ENCODE data around the gene UNC93B1.

UNC93B1 gene

DNA sequence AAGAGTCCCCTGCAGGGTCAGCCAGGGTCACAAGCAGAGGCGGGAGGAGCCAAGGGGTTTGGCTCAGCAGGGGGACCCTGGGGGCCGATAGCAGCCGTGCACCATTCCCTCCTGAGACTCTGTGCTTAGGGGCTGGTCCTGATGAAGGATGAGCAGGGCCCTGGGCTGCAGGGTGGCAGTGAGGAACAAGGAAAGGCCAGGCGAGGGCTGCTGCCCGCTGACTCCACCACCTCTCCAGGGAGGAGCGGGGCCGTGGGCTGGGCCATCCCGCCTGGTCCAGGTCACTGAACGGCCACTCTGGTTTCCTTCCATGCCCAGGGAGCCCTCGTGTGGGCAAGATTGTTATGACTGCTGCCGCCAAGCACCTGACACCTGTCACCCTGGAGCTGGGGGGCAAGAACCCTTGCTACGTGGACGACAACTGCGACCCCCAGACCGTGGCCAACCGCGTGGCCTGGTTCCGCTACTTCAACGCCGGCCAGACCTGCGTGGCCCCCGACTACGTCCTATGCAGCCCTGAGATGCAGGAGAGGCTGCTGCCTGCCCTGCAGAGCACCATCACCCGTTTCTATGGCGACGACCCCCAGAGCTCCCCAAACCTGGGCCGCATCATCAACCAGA lies 17.4 kb upstream of the UNC93B1 start:
- CTCF ChIA-PET = interaction anchor here (3.2 kb wide), 1 partner anchor 11 kb away, joined by 13 read pairs; the partner anchor contains the start of gene ALDH3B1
- no peak overlapping the region for H3K27ac ChIP-seq (ENCODE audit: insufficient read depth in 1 of 2, low read depth in 1 of 2, low read length in 2 of 2, poor library complexity in 1 of 2, severe bottlenecking in 2 of 2)
- no peak for DNase-seq
- H3K4me3 ChIP-seq (ENCODE audit: control insufficient read depth in 1 of 7, extremely low read depth in 1 of 7, insufficient read depth in 4 of 7, low read depth in 2 of 7, low read length in 6 of 7) = no peak overlapping the region
- no peaks in the 10 kb centered on the region for H3K4me1 ChIP-seq (ENCODE audit: control extremely low read depth in 1 of 4, control insufficient read depth in 4 of 4, insufficient read depth in 4 of 4, low read length in 3 of 4)
- 92% methylated on average over 18 of the region's 27 CpGs for WGBS (ENCODE audit: insufficient coverage)
- H3K36me3 ChIP-seq (ENCODE audit: control insufficient read depth in 4 of 4, insufficient read depth in 4 of 4, low read length in 3 of 4) = peaks cover 0 to 38% (median 5%) of the 10 kb centered on the region in 4 experiments
- no peaks in the 10 kb centered on the region for H3K27me3 ChIP-seq (replicated peaks in 2 of 5; ENCODE audit: control insufficient read depth in 4 of 5, insufficient read depth in 5 of 5, low read length in 4 of 5)
- peaks cover 0 to 10% (median 0%) of the 10 kb centered on the region in 5 experiments for H3K9me3 ChIP-seq (ENCODE audit: control extremely low read depth in 1 of 5, control insufficient read depth in 4 of 5, insufficient read depth in 2 of 5, low read depth in 1 of 5, low read length in 4 of 5)
- POLR2A ChIA-PET = interaction anchor here (1.3 kb wide), 1 partner anchor 16 kb away, joined by 4 read pairs; no protein-coding TSS in a partner anchor

DNA sequence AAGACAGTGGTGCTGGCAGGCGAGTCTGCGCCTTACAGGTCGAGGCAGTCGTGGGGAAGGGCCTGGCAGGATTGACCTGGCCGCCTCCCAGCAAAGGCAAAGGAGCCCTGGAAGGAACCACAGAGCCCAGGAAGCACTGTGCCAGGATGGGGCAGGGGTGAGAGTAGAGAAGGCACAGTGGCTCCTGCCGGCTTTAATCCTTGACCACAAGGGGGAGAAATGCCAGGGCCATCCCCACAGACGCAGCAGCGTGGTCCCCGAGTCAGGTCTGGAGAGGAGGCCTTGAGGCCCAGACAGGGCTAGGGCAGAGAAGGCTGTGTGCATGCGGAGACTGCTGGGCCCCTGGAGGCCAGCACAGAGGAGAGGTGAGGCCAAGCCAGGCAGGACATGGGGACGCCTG lies 16.7 kb upstream of the UNC93B1 start:
- CTCF ChIA-PET = interaction anchor here (3.2 kb wide), 1 partner anchor 10 kb away, joined by 13 read pairs; the partner anchor contains the start of gene ALDH3B1
- whole genome bisulfite sequencing (ENCODE audit: insufficient coverage) = 83% methylated on average over 10 of the region's 11 CpGs
- peaks cover 0 to 31% (median 3%) of the 10 kb centered on the region in 4 experiments for H3K36me3 ChIP-seq (ENCODE audit: control insufficient read depth in 4 of 4, insufficient read depth in 4 of 4, low read length in 3 of 4)
- POLR2A ChIA-PET = no interaction called here
- H3K27me3 ChIP-seq (replicated peaks in 2 of 5; ENCODE audit: control insufficient read depth in 4 of 5, insufficient read depth in 5 of 5, low read length in 4 of 5) = no peaks in the 10 kb centered on the region
- no peak overlapping the region for H3K4me3 ChIP-seq (ENCODE audit: control insufficient read depth in 1 of 7, extremely low read depth in 1 of 7, insufficient read depth in 4 of 7, low read depth in 2 of 7, low read length in 6 of 7)
- peaks cover 0 to 10% (median 0%) of the 10 kb centered on the region in 5 experiments for H3K9me3 ChIP-seq (ENCODE audit: control extremely low read depth in 1 of 5, control insufficient read depth in 4 of 5, insufficient read depth in 2 of 5, low read depth in 1 of 5, low read length in 4 of 5)
- no peak for DNase-seq
- no peaks in the 10 kb centered on the region for H3K4me1 ChIP-seq (ENCODE audit: control extremely low read depth in 1 of 4, control insufficient read depth in 4 of 4, insufficient read depth in 4 of 4, low read length in 3 of 4)
- no peak overlapping the region for H3K27ac ChIP-seq (ENCODE audit: insufficient read depth in 1 of 2, low read depth in 1 of 2, low read length in 2 of 2, poor library complexity in 1 of 2, severe bottlenecking in 2 of 2)

DNA sequence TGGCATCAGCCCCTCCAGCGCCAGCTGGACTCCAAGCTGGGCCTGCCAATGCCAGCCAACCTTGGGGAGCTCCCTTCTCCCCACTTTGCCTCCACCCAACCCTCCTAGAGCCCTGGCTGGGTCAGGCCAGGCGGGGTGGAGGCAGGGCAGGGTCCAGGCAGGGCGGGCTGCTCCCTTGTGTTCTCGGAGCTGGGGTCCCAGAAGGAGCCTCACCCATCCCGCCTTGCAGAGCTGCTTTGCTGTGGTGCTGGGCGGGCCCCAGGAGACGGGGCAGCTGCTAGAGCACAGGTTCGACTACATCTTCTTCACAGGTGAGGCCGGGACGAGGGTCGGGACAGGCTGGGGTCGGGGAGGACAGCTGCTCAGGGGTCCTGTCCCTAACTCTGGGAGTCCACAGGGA lies 15.6 kb upstream of the UNC93B1 start:
- no peak for DNase-seq
- Histone ChIP-seq H3K4me1 (ENCODE audit: control extremely low read depth in 1 of 4, control insufficient read depth in 4 of 4, insufficient read depth in 4 of 4, low read length in 3 of 4) (peaks cover 0 to 6% (median 5%) of the 10 kb centered on the region in 4 experiments), H3K36me3 (ENCODE audit: control insufficient read depth in 4 of 4, insufficient read depth in 4 of 4, low read length in 3 of 4) (peaks cover 0 to 20% (median under 1%) of the 10 kb centered on the region in 4 experiments), H3K4me3 (ENCODE audit: control insufficient read depth in 1 of 7, extremely low read depth in 1 of 7, insufficient read depth in 4 of 7, low read depth in 2 of 7, low read length in 6 of 7) (no peak overlapping the region), H3K27me3 (replicated peaks in 2 of 5; ENCODE audit: control insufficient read depth in 4 of 5, insufficient read depth in 5 of 5, low read length in 4 of 5) (no peaks in the 10 kb centered on the region), H3K27ac (ENCODE audit: insufficient read depth in 1 of 2, low read depth in 1 of 2, low read length in 2 of 2, poor library complexity in 1 of 2, severe bottlenecking in 2 of 2) (no peak overlapping the region), H3K9me3 (ENCODE audit: control extremely low read depth in 1 of 5, control insufficient read depth in 4 of 5, insufficient read depth in 2 of 5, low read depth in 1 of 5, low read length in 4 of 5) (peaks cover 0 to 3% (median 0%) of the 10 kb centered on the region in 5 experiments)
- ChIA-PET CTCF (interaction anchor here (3.2 kb wide), 1 partner anchor 9 kb away, joined by 13 read pairs; the partner anchor contains the start of gene ALDH3B1), POLR2A (interaction anchor here (0.9 kb wide), 1 partner anchor 9 kb away, joined by 4 read pairs; the partner anchor contains the start of gene ALDH3B1)
- 93% methylated on average over 8 of the region's 12 CpGs for WGBS (ENCODE audit: insufficient coverage)

DNA sequence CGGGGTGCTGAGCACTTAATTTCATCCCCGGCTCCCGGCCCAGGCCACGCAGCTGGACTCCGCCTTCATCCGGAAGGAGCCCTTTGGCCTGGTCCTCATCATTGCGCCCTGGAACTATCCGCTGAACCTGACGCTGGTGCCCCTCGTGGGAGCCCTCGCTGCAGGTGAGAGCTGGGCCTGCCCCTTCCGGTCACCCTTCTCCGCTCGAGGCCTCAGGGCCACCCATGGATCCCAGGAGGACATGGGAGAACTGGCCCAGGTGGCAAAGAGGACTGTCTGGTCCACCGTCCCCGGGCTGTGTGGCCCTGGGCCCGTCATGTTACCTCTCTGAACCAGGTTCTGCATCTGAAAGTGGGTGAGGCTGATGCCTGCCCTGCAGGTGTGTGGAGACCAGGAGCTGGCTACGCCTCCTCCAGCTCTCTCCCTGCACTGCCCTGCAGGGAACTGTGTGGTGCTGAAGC lies 14.9 kb upstream of the UNC93B1 start:
- DNase-seq = no peak
- H3K9me3 ChIP-seq (ENCODE audit: control extremely low read depth in 1 of 5, control insufficient read depth in 4 of 5, insufficient read depth in 2 of 5, low read depth in 1 of 5, low read length in 4 of 5) = no peaks in the 10 kb centered on the region
- WGBS (ENCODE audit: insufficient coverage) = 98% methylated on average over 16 of the region's 18 CpGs
- H3K27ac ChIP-seq (ENCODE audit: insufficient read depth in 1 of 2, low read depth in 1 of 2, low read length in 2 of 2, poor library complexity in 1 of 2, severe bottlenecking in 2 of 2) = no peak overlapping the region
- POLR2A ChIA-PET = interaction anchor here (0.9 kb wide), 1 partner anchor 8 kb away, joined by 4 read pairs; the partner anchor contains the start of gene ALDH3B1
- no peaks in the 10 kb centered on the region for H3K27me3 ChIP-seq (replicated peaks in 2 of 5; ENCODE audit: control insufficient read depth in 4 of 5, insufficient read depth in 5 of 5, low read length in 4 of 5)
- H3K4me1 ChIP-seq (ENCODE audit: control extremely low read depth in 1 of 4, control insufficient read depth in 4 of 4, insufficient read depth in 4 of 4, low read length in 3 of 4) = peaks cover 0 to 13% (median 8%) of the 10 kb centered on the region in 4 experiments
- CTCF ChIA-PET = interaction anchor here (0.7 to 3.2 kb wide), 2 partner anchors 9 to 60 kb away, joined by 3 to 13 read pairs; partner anchors contain the start of gene ALDH3B1
- H3K36me3 ChIP-seq (ENCODE audit: control insufficient read depth in 4 of 4, insufficient read depth in 4 of 4, low read length in 3 of 4) = peaks cover 0 to 15% (median under 1%) of the 10 kb centered on the region in 4 experiments
- H3K4me3 ChIP-seq (ENCODE audit: control insufficient read depth in 1 of 7, extremely low read depth in 1 of 7, insufficient read depth in 4 of 7, low read depth in 2 of 7, low read length in 6 of 7) = no peak overlapping the region

DNA sequence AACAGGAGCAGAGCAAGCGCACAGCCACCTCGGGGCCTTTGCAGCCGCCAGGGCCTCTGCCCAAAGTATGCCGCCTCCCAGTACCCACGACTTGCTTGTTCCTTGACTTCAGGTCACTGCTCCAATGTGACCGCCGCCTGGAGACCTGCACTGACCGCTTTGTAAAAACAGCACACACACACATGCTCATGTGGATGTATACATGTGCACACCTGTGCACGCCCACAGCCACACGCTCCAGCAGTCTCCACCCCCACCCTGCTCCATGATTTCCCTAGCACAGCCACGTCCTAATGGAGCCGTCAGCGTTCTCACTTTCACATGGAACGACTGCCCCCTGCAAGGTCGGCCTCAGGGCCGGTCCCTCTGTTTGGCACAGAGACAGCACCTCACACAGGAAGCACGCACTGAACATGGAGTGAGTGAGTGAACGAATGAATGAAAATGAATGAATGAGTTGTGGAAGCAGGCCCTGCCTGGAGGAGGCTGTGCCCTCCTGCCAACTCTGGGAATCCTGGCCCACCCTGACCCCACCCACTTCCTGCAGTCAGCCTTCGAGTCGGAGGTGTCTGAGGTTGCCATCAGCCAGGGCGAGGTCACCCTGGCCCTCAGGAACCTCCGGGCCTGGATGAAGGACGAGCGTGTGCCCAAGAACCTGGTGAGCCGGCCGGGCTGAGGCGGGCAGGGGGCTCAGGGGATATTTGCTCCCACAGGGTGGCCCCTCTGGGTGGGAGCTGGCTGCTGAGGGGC lies 14.3 kb upstream of the UNC93B1 start:
- Histone ChIP-seq H3K9me3 (ENCODE audit: control extremely low read depth in 1 of 5, control insufficient read depth in 4 of 5, insufficient read depth in 2 of 5, low read depth in 1 of 5, low read length in 4 of 5) (no peaks in the 10 kb centered on the region), H3K27me3 (replicated peaks in 2 of 5; ENCODE audit: control insufficient read depth in 4 of 5, insufficient read depth in 5 of 5, low read length in 4 of 5) (no peaks in the 10 kb centered on the region), H3K4me3 (ENCODE audit: control insufficient read depth in 1 of 7, extremely low read depth in 1 of 7, insufficient read depth in 4 of 7, low read depth in 2 of 7, low read length in 6 of 7) (no peak overlapping the region), H3K27ac (ENCODE audit: insufficient read depth in 1 of 2, low read depth in 1 of 2, low read length in 2 of 2, poor library complexity in 1 of 2, severe bottlenecking in 2 of 2) (no peak overlapping the region), H3K4me1 (ENCODE audit: control extremely low read depth in 1 of 4, control insufficient read depth in 4 of 4, insufficient read depth in 4 of 4, low read length in 3 of 4) (peaks cover 0 to 19% (median 11%) of the 10 kb centered on the region in 4 experiments), H3K36me3 (ENCODE audit: control insufficient read depth in 4 of 4, insufficient read depth in 4 of 4, low read length in 3 of 4) (peaks cover 0 to 11% (median under 1%) of the 10 kb centered on the region in 4 experiments)
- WGBS (ENCODE audit: insufficient coverage) = 96% methylated on average over 20 of the region's 27 CpGs
- CTCF ChIA-PET = interaction anchor here (3.2 kb wide), 1 partner anchor 8 kb away, joined by 13 read pairs; the partner anchor contains the start of gene ALDH3B1
- POLR2A ChIA-PET = no interaction called here
- no peak for DNase-seq

DNA sequence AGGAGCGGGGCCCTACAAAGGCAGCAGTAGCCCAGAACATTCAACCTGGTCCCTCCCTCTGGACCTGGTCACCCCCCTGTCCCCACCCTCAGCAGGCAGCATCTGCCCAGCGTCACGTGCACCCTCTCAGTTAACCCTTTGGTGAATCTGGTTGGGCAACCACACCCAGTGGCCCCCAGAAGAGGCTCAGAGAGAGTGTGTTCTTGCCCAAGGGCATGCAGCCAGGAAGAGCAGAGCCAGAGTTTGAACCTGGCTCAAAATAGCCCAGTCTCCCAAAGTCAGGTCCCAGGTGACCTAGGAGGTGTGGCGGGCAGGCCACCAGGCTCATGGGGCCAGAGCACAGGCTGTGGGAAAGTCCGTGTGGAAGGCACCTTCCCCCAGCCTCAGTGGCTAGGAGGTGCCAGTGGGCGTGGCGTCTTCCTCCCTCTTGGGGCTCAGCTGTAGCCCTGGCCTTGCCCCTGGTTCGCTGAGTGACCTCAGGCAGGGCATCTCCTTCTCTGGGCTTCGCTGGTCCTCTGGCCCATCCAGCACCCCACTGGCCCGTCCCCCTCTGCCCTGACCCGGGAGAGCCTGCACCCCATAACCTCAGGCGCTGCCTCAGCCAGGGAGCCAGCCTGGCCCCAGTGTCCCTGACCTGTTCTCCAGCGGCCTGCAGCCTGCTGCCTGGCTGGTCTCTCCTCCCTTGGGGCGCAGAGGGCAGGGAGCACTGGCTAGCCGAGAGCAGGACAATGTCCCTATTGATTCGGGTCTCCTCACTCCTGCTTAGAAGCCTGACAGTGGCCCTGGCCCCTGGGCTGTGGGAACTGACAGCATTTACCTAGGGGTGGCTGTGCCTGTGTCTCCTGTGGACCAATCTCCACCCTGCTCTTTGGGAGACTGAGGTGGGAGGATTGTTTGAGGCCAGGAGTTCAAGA lies 13.3 kb upstream of the UNC93B1 start:
- no peaks in the 10 kb centered on the region for H3K27me3 ChIP-seq (replicated peaks in 2 of 5; ENCODE audit: control insufficient read depth in 4 of 5, insufficient read depth in 5 of 5, low read length in 4 of 5)
- CTCF ChIA-PET = no interaction called here
- DNase-seq = no peak
- 84% methylated on average over 12 of the region's 16 CpGs for WGBS (ENCODE audit: insufficient coverage)
- POLR2A ChIA-PET = no interaction called here
- H3K4me1 ChIP-seq (ENCODE audit: control extremely low read depth in 1 of 4, control insufficient read depth in 4 of 4, insufficient read depth in 4 of 4, low read length in 3 of 4) = peaks cover 0 to 29% (median 17%) of the 10 kb centered on the region in 4 experiments
- no peak overlapping the region for H3K4me3 ChIP-seq (ENCODE audit: control insufficient read depth in 1 of 7, extremely low read depth in 1 of 7, insufficient read depth in 4 of 7, low read depth in 2 of 7, low read length in 6 of 7)
- H3K9me3 ChIP-seq (ENCODE audit: control extremely low read depth in 1 of 5, control insufficient read depth in 4 of 5, insufficient read depth in 2 of 5, low read depth in 1 of 5, low read length in 4 of 5) = no peaks in the 10 kb centered on the region
- peaks cover 0 to 4% (median under 1%) of the 10 kb centered on the region in 4 experiments for H3K36me3 ChIP-seq (ENCODE audit: control insufficient read depth in 4 of 4, insufficient read depth in 4 of 4, low read length in 3 of 4)
- no peak overlapping the region for H3K27ac ChIP-seq (ENCODE audit: insufficient read depth in 1 of 2, low read depth in 1 of 2, low read length in 2 of 2, poor library complexity in 1 of 2, severe bottlenecking in 2 of 2)

All from common myeloid progenitor, CD34-positive (primary cell).